ENCODE results near the gene GOLGB1. TPM values are rescaled to one million over a fixed set of nuclear protein-coding genes. Genes with fewer than 3 reads are reported as not detected.
A peak's percentile ranks its signal among the peaks of the same experiment; 100 is the strongest.

The GOLGB1 gene
- total and polyA plus RNA-seq, 2 experiments from 2014 or later: 32.6 to 54.3 TPM

- Histone ChIP-seq H3K4me3 (no peak overlapping the region), H3K4me2 (ENCODE audit: unreplicated experiment) (no peak overlapping the region), H3K36me3 (ENCODE audit: low read depth) (no peaks in the 10 kb centered on the region; the same call in 1 of the 2 replicates), H3K4me1 (ENCODE audit: insufficient read depth) (peaks cover 14% of the 10 kb centered on the region), H3K9me3 (ENCODE audit: low read depth) (no peaks in the 10 kb centered on the region), H3F3A (ENCODE audit: insufficient read depth) (no peaks in the 10 kb centered on the region), H3K9me2 (ENCODE audit: insufficient read depth) (no peaks in the 10 kb centered on the region), H4K20me1 (ENCODE audit: insufficient read depth) (peaks cover 8% of the 10 kb centered on the region; the same call in 1 of the 2 replicates), H3K9ac (no peak overlapping the region), H3K27me3 (replicated peaks; ENCODE audit: insufficient read depth) (no peaks in the 10 kb centered on the region), H2AFZ (no peak overlapping the region), H3K27ac (no peak overlapping the region), H3K79me2 (ENCODE audit: insufficient read depth) (peaks cover 100% of the 10 kb centered on the region)
- in situ Hi-C loops (cut with MboI): no loop called here
- no peak for TF ChIP-seq EZH2phosphoT487 (IDR thresholded peaks at IDR 0.05; ENCODE audit: insufficient read depth, low read depth)
- TF ChIP-seq EZH2 (IDR thresholded peaks at IDR 0.05; ENCODE audit: insufficient read depth, poor library complexity, severe bottlenecking): no peak
- no peak for DNase-seq
Measured at GRCh38 chr3:121739902-121740301, 9.6 kb downstream of the GOLGB1 start.

DNA sequence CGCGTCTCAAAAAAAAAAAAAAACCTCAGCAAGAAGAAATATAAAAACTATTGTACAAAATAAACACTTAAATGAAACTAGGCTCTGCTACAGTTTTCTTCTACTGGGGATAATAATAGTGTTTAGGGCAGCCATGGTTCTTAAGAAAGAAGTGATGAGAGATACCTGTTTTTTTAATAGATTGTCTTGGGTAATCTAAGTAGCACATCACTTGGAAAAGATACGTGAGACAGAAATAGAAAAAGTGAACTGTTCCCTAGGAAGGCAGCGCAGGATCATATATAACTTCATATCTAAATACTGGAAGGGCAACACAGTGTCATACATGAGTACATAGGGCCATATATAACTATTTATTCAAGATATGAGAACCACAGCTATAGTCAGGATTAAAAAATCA lies 11.9 kb downstream of the GOLGB1 start:
- TF ChIP-seq EZH2phosphoT487 (IDR thresholded peaks at IDR 0.05; ENCODE audit: insufficient read depth, low read depth) (no peak), EZH2 (IDR thresholded peaks at IDR 0.05; ENCODE audit: insufficient read depth, poor library complexity, severe bottlenecking) (no peak)
- Histone ChIP-seq H3K4me1 (ENCODE audit: insufficient read depth) (peaks cover 19% of the 10 kb centered on the region), H3F3A (ENCODE audit: insufficient read depth) (no peaks in the 10 kb centered on the region), H3K27ac (no peak overlapping the region), H3K79me2 (ENCODE audit: insufficient read depth) (peaks cover 100% of the 10 kb centered on the region), H3K9me3 (ENCODE audit: low read depth) (no peaks in the 10 kb centered on the region), H3K9ac (no peak overlapping the region), H2AFZ (no peak overlapping the region), H3K36me3 (ENCODE audit: low read depth) (no peaks in the 10 kb centered on the region; the same call in 1 of the 2 replicates), H3K4me3 (no peak overlapping the region), H3K4me2 (ENCODE audit: unreplicated experiment) (no peak overlapping the region), H4K20me1 (ENCODE audit: insufficient read depth) (peaks cover 8% of the 10 kb centered on the region; the same call in 1 of the 2 replicates), H3K9me2 (ENCODE audit: insufficient read depth) (no peaks in the 10 kb centered on the region), H3K27me3 (replicated peaks; ENCODE audit: insufficient read depth) (no peaks in the 10 kb centered on the region)
- in situ Hi-C loops (cut with MboI): no loop called here
- 98 to 100% methylated on average over 4 of the region's 4 CpGs for WGBS, 2 experiments (ENCODE audit: low coverage in 1 of 2, low lambda C conversion rate in 2 of 2, missing lambda C conversion rate in 2 of 2)
- DNase-seq: no peak

GRCh38 chr3:121736112-121736511 lies 13.4 kb downstream of the GOLGB1 start:
- H3K9me3 ChIP-seq (ENCODE audit: low read depth): no peaks in the 10 kb centered on the region
- no peaks in the 10 kb centered on the region for H3K9me2 ChIP-seq (ENCODE audit: insufficient read depth)
- H3K4me3 ChIP-seq: no peak overlapping the region
- no peak overlapping the region for H3K4me2 ChIP-seq (ENCODE audit: unreplicated experiment)
- H4K20me1 ChIP-seq (ENCODE audit: insufficient read depth): peaks cover 8% of the 10 kb centered on the region; the same call in 1 of the 2 replicates
- WGBS, 2 experiments (ENCODE audit: low coverage in 1 of 2, low lambda C conversion rate in 2 of 2, missing lambda C conversion rate in 2 of 2): 85 to 93% methylated on average over 3 of the region's 3 CpGs
- no peak overlapping the region for H3K9ac ChIP-seq
- H3K27ac ChIP-seq: no peak overlapping the region
- no peaks in the 10 kb centered on the region for H3K36me3 ChIP-seq (ENCODE audit: low read depth)
- H3K79me2 ChIP-seq (ENCODE audit: insufficient read depth): peaks cover 100% of the 10 kb centered on the region
- H3F3A ChIP-seq (ENCODE audit: insufficient read depth): no peaks in the 10 kb centered on the region
- DNase-seq: peak; percentile 36
- H3K4me1 ChIP-seq (ENCODE audit: insufficient read depth): peaks cover 19% of the 10 kb centered on the region
- in situ Hi-C loops (cut with MboI): no loop called here
- no peak for TF ChIP-seq EZH2 (IDR thresholded peaks at IDR 0.05; ENCODE audit: insufficient read depth, poor library complexity, severe bottlenecking)
- TF ChIP-seq EZH2phosphoT487 (IDR thresholded peaks at IDR 0.05; ENCODE audit: insufficient read depth, low read depth): no peak
- H3K27me3 ChIP-seq (replicated peaks; ENCODE audit: insufficient read depth): no peaks in the 10 kb centered on the region
- no peak overlapping the region for H2AFZ ChIP-seq

- Histone ChIP-seq H3K36me3 (ENCODE audit: low read depth) (no peaks in the 10 kb centered on the region), H3K4me2 (ENCODE audit: unreplicated experiment) (peak overlapping the region; percentile 6), H4K20me1 (ENCODE audit: insufficient read depth) (peaks cover 6% of the 10 kb centered on the region; the same call in 1 of the 2 replicates), H3K27me3 (replicated peaks; ENCODE audit: insufficient read depth) (no peaks in the 10 kb centered on the region), H3K27ac (no peak overlapping the region), H3K4me3 (no peak overlapping the region), H3K9me3 (ENCODE audit: low read depth) (no peaks in the 10 kb centered on the region), H3K4me1 (ENCODE audit: insufficient read depth) (peaks cover 19% of the 10 kb centered on the region), H3K79me2 (ENCODE audit: insufficient read depth) (peaks cover 100% of the 10 kb centered on the region), H2AFZ (no peak overlapping the region), H3K9ac (no peak overlapping the region), H3K9me2 (ENCODE audit: insufficient read depth) (no peaks in the 10 kb centered on the region), H3F3A (ENCODE audit: insufficient read depth) (no peaks in the 10 kb centered on the region)
- TF ChIP-seq EZH2 (IDR thresholded peaks at IDR 0.05; ENCODE audit: insufficient read depth, poor library complexity, severe bottlenecking) (no peak), EZH2phosphoT487 (IDR thresholded peaks at IDR 0.05; ENCODE audit: insufficient read depth, low read depth) (no peak)
- in situ Hi-C loops (cut with MboI): no loop called here
- no peak for DNase-seq
Measured at GRCh38 chr3:121735047-121735696, 14.4 kb downstream of the GOLGB1 start.
